OCI-LY1 (cell line): ENCODE results near the gene BRD8.

Source experiments
- H2AFZ ChIP-seq: fragments of 200-600 bp; sonication (generic), shearing (Covaris generic); 2 replicates; pipeline ENCODE4 v1.6.0; 2014; ENCODE audit warnings: antibody characterized with exemption, mild to moderate bottlenecking, low read length
- H3F3A ChIP-seq: fragments of 200-600 bp; sonication (generic), shearing (Covaris generic); 2 replicates; pipeline ENCODE4 v1.6.0; 2014; ENCODE audit warnings: mild to moderate bottlenecking, antibody characterized with exemption, low read length, moderate library complexity; ENCODE audit not compliant: insufficient read depth
- H3K27ac ChIP-seq: fragments of 200-600 bp; sonication (generic); 2 replicates; pipeline ENCODE4 v1.5.1; 2014; ENCODE audit warnings: low read length, mixed run types, mild to moderate bottlenecking, low read depth; ENCODE audit not compliant: poor library complexity, severe bottlenecking
- H3K27me3 ChIP-seq: fragments of 200-600 bp; sonication (generic); 2 replicates; pipeline ENCODE4 v1.6.0; 2014; ENCODE audit warnings: antibody characterized with exemption, mild to moderate bottlenecking, low read length, moderate library complexity; ENCODE audit not compliant: insufficient read depth
- H3K36me3 ChIP-seq: fragments of 200-600 bp; sonication (generic); 2 replicates; pipeline ENCODE4 v1.6.1; 2014; ENCODE audit warnings: mild to moderate bottlenecking, antibody characterized with exemption, low read length, moderate library complexity, mixed read lengths; ENCODE audit not compliant: insufficient read depth
- H3K4me1 ChIP-seq: fragments of 200-600 bp; sonication (generic); 2 replicates; pipeline ENCODE4 v1.5.1; 2014; ENCODE audit warnings: mild to moderate bottlenecking, low read length, moderate library complexity; ENCODE audit not compliant: insufficient read depth, severe bottlenecking
- H3K4me2 ChIP-seq: fragments of 200-600 bp; sonication (generic), shearing (Covaris generic); 2 replicates; pipeline ENCODE4 v1.6.1; 2014; ENCODE audit warnings: low read length
- H3K4me3 ChIP-seq: fragments of 200-600 bp; sonication (generic); 2 replicates; pipeline ENCODE4 v1.5.1; 2014; ENCODE audit warnings: low read length, low read depth, mild to moderate bottlenecking, mixed read lengths; ENCODE audit not compliant: poor library complexity, severe bottlenecking
- H3K79me2 ChIP-seq: fragments of 200-600 bp; shearing (Covaris generic); 2 replicates; pipeline ENCODE4 v1.6.1; 2016; ENCODE audit warnings: mixed run types, low read length, mixed read lengths; ENCODE audit not compliant: insufficient read depth
- H3K9ac ChIP-seq: fragments of 200-600 bp; sonication (generic), shearing (Covaris generic); 2 replicates; pipeline ENCODE4 v1.6.1; 2014; ENCODE audit warnings: mild to moderate bottlenecking, low read length, mixed read lengths
- H3K9me2 ChIP-seq: fragments of 200-600 bp; sonication (generic), shearing (Covaris generic); 2 replicates; pipeline ENCODE4 v1.6.1; 2014; ENCODE audit warnings: low read depth, mild to moderate bottlenecking, low read length, mixed read lengths
- H3K9me3 ChIP-seq: fragments of 200-600 bp; shearing (Covaris generic); 2 replicates; pipeline ENCODE4 v1.6.1; 2014; ENCODE audit warnings: low read length, mixed read lengths
- H4K20me1 ChIP-seq: fragments of 200-600 bp; sonication (generic), shearing (Covaris generic); 2 replicates; pipeline ENCODE4 v1.6.0; 2016; ENCODE audit warnings: mild to moderate bottlenecking, low read length; ENCODE audit not compliant: insufficient read depth
- CTCF ChIP-seq: fragments of 200-600 bp; sonication (generic), shearing (Covaris generic); IDR thresholded peaks from 2 replicates; pipeline ENCODE4 v1.5.1; 2017; ENCODE audit warnings: mild to moderate bottlenecking, antibody characterized with exemption, low read length, moderate library complexity, mixed read lengths
- EZH2 ChIP-seq: fragments of 200-600 bp; sonication (generic), shearing (Covaris generic); IDR thresholded peaks from 2 replicates; pipeline ENCODE4 v1.8.0; 2017; ENCODE audit warnings: borderline replicate concordance, mixed run types, mild to moderate bottlenecking, antibody characterized with exemption, low read length, moderate library complexity, mixed read lengths

The BRD8 gene

GRCh38 chr5:138095100-138095907, 83.1 kb downstream of the BRD8 start:
- Histone ChIP-seq H2AFZ (no peak overlapping the region), H3K4me2 (no peak overlapping the region), H3K9me3 (no peaks in the 10 kb centered on the region), H3K27me3 (0 out of 2 replicates have a peak, but pooled peaks cover 6% of the 10 kb centered on the region), H3K9me2 (no peaks in the 10 kb centered on the region), H3K79me2 (no peaks in the 10 kb centered on the region), H3K27ac (no peak overlapping the region), H3K4me1 (no peaks in the 10 kb centered on the region), H3K4me3 (no peak overlapping the region), H3K36me3 (no peaks in the 10 kb centered on the region), H3K9ac (no peak overlapping the region), H3F3A (no peaks in the 10 kb centered on the region), H4K20me1 (no peaks in the 10 kb centered on the region)
- TF ChIP-seq CTCF (no peak), EZH2 (no peak)

GRCh38 chr5:138093036-138093435, 85.4 kb downstream of the BRD8 start:
- Histone ChIP-seq H2AFZ (no peak overlapping the region), H3K4me3 (no peak overlapping the region), H3K27me3 (0 out of 2 replicates have a peak, but pooled peaks cover 6% of the 10 kb centered on the region), H3K9ac (no peak overlapping the region), H4K20me1 (no peaks in the 10 kb centered on the region), H3K9me3 (no peaks in the 10 kb centered on the region), H3K9me2 (no peaks in the 10 kb centered on the region), H3F3A (no peaks in the 10 kb centered on the region), H3K79me2 (no peaks in the 10 kb centered on the region), H3K36me3 (no peaks in the 10 kb centered on the region), H3K4me1 (no peaks in the 10 kb centered on the region), H3K27ac (no peak overlapping the region), H3K4me2 (no peak overlapping the region)
- TF ChIP-seq EZH2 (no peak), CTCF (no peak)

- Histone ChIP-seq H3K4me2 (no peak overlapping the region), H3K27me3 (0 out of 2 replicates have a peak, but pooled peaks cover 6% of the 10 kb centered on the region), H2AFZ (no peak overlapping the region), H4K20me1 (no peaks in the 10 kb centered on the region), H3K27ac (no peak overlapping the region), H3K36me3 (no peaks in the 10 kb centered on the region), H3K4me3 (no peak overlapping the region), H3F3A (no peaks in the 10 kb centered on the region), H3K79me2 (no peaks in the 10 kb centered on the region), H3K9me2 (no peaks in the 10 kb centered on the region), H3K9ac (no peak overlapping the region), H3K9me3 (no peaks in the 10 kb centered on the region), H3K4me1 (no peaks in the 10 kb centered on the region)
- TF ChIP-seq CTCF: no peak
- TF ChIP-seq EZH2: no peak
Observed at GRCh38 chr5:138092301-138092700, 86.1 kb downstream of the BRD8 start.
